Right hindlimb (tissue), 1 donor: ENCODE data around the gene CEP72.
"Not testable (repeated sequence)": the region's sequence is repeated elsewhere in the genome, so short reads cannot be mapped to it uniquely, and the experiment has no call there.

ENCODE experiments used
- DNase-seq: peaks from one replicate; pipeline ENCODE4 v3.0.0-alpha.2; 2018

The CEP72 gene

GRCh38 chr5:611731-612486, at the start of gene CEP72:
TSS of gene CEP72 (plus strand) at chr5:612340. CDS start at chr5:612362, 22 bp downstream.
- peak; percentile 96 for DNase-seq

GRCh38 chr5:565782-566440, 46.2 kb upstream of the CEP72 start:
- peak; percentile 13 for DNase-seq

- DNase-seq = no peak
Observed at GRCh38 chr5:566636-567309, 45.4 kb upstream of the CEP72 start.

GRCh38 chr5:567664-568060, 44.5 kb upstream of the CEP72 start:
- no peak for DNase-seq

GRCh38 chr5:568061-568781, 43.9 kb upstream of the CEP72 start:
- peak; percentile 10 for DNase-seq

GRCh38 chr5:568809-569208, 43.3 kb upstream of the CEP72 start:
- peak; percentile 9 for DNase-seq

GRCh38 chr5:569358-569867, 42.7 kb upstream of the CEP72 start:
- peak; percentile 16 for DNase-seq

GRCh38 chr5:569868-570361, 42.2 kb upstream of the CEP72 start:
- no peak for DNase-seq

GRCh38 chr5:570446-570845, 41.7 kb upstream of the CEP72 start:
- DNase-seq = peak; percentile 11

- DNase-seq = no peak
Observed at GRCh38 chr5:570886-571285, 41.3 kb upstream of the CEP72 start.

GRCh38 chr5:571791-572190, 40.3 kb upstream of the CEP72 start:
- no peak for DNase-seq

GRCh38 chr5:572398-573019, 39.6 kb upstream of the CEP72 start:
- DNase-seq = peak; percentile 13

GRCh38 chr5:573206-573605, 38.9 kb upstream of the CEP72 start:
- DNase-seq = no peak

- DNase-seq = peak; percentile 16
Observed at GRCh38 chr5:573976-574375, 38.2 kb upstream of the CEP72 start.

GRCh38 chr5:574906-575305, 37.2 kb upstream of the CEP72 start:
- no peak for DNase-seq

GRCh38 chr5:575636-576035, 36.5 kb upstream of the CEP72 start:
- no peak for DNase-seq

- not testable (repeated sequence) for DNase-seq
Observed at GRCh38 chr5:577214-577613, 34.9 kb upstream of the CEP72 start.

- no peak for DNase-seq
Observed at GRCh38 chr5:577800-578199, 34.3 kb upstream of the CEP72 start.

- DNase-seq = no peak
Observed at GRCh38 chr5:579211-579610, 32.9 kb upstream of the CEP72 start.

GRCh38 chr5:579746-580366, 32.3 kb upstream of the CEP72 start:
- DNase-seq = no peak

- no peak for DNase-seq
Observed at GRCh38 chr5:580436-580835, 31.7 kb upstream of the CEP72 start.

- DNase-seq = no peak
Observed at GRCh38 chr5:581266-581665, 30.9 kb upstream of the CEP72 start.
